Measurements from ENCODE around the gene KIF5B.
"Not testable (repeated sequence)": the region's sequence is repeated elsewhere in the genome, so short reads cannot be mapped to it uniquely, and the experiment has no call there.

KIF5B gene

DNA sequence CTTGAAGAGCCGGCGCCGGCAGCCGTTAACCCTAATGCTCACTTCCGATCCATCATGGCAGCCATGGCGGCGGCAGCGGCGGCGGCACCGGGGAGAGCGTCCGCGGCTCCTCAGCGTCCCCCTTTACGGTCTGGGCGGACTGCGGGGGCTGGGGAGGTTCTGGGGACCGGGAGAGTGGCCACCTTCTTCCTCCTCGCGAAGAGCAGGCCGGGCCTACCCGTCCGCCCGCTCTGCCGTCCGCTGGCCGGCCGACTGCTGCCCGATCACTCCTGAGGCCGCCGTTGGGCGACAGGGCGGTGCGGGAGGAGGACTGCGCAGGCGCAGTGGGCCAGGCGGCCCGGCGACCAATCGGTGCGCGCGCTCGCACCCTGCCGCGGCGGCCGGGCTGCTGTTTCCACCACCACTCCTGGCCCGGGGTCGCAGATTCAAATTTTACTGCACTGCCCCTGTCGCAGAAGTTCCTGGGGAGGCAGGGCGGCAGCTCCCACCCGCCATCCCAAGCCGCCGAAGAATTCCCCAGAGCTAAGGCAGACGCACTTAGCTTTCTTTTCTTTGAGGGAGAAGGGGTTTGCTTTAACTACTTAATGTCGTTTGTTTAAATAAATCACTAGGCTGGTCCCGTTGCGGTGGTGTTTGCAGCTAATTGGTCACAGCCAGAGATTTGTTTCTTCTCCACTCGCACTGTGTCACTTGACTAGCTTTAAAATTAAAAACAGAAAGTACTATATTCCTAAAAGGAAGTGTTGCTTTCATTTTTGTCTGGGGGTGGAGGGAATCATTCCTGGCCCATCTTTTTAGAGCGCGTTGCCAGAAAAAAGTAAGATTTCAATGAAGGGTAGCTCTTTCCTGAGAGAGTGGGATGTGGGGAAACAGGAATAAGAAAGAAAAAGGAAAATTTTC is at the start of gene KIF5B:
KIF5B (minus strand) TSS at position 290 of the 900 bp plus-strand sequence. CDS start 452 bp downstream, outside the sequence.
- peak; percentile 49 for DNase-seq

DNA sequence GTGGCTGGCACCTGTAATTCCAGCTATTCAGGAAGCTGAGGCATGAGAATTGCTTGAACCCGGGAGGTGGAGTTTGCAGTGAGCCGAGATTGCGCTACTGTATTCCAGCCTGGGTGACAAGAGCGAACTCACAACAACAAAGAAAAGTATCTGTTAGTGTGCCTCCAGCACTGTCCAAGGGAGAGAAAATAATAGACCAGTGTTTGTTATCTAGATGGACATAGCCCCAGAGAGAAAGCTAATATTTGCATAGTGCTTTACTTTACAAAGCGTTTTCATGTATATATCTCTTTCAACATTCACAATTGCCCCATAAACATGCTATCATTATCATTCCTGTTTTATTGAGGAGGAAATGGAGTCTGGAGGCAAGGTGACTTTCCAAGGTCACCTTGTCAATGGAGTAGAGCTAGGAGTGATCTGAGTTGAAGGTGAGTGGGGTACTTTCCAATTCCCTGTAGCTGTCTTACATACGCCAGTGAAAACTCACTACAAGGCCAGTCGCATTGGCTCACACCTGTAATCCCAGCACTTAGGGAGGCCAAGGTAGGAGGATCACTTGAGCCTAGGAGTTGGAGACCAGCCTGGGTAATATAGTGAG is 49.7 kb upstream of the KIF5B start:
- DNase-seq, result no peak

DNA sequence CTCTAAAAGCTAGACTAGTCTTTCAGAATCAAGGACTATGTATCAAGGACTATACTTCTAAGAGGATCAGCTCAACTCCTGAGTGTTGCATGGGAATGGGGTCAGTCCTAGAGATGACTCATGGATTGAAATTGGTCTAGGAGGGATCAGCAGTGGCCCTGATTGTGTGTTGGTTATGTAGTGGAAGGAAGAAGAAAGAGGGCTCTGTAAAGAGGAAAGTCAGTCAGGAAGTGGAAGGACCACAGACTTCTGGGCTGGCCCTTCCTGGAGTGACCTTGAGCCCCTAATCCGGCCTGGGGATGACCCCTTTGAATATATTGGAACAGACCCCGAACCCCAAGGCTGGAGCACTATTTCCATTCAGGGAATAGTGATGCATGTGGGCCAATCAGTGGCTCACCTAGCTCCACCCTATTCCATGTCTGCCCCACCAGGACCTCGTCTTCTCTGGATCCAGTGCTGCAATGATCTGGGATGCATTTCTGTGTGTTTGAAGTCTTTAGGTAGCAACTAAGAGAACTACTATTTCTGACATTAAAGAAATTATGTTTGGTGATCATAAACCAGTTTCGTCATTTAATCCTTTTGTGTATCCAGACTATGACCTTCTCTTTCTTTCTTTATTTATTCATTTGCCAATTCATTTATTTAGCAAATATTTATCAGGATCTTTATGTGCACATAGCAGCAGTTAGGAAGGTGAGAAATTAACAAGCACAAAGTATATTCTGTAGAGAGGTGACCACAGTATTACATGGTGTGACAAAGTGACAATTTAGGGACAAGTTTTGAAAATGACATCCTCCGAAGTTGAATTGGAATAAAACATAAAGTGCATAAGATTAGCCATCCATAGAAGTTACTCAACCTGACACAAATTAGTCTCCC is 48.6 kb upstream of the KIF5B start:
- DNase-seq, result no peak

DNA sequence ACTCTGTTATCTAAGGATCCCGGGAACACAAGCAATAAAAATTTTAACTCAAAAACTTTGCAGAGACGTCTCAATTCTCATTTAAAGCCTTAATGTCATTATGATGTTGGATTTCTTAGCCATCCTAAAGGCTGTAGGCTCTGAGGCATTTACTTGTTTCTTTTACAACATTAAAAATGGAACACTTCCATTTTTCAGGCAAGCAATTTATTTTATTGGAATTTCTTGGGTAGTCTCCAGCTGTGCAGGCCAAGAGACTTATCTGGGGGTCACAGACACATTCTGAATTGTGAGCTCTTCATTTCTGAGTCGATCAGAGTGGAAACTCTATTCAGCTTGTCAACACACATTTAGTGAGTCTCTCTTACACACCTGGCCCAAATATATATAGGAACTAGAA is 48.0 kb upstream of the KIF5B start:
- DNase-seq, result no peak

DNA sequence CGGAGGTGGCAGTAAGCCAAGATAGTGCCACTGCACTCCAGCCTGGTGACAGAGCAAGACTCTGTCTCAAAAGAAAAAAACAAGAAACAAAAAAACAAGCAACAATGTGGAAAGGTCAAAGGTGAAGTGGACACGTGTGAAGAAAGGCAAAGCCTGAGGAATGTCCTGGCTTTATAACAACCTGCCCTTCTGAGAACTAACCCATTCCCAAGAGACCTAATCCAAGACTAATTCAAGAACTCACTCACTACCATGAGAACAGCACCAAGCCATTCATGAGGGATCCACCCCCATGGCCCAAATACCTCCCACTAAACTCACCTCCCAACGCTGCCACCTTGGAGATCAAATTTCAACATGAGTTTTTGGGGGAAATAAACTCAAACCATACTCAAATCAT is 47.5 kb upstream of the KIF5B start:
- DNase-seq, result no peak

DNA sequence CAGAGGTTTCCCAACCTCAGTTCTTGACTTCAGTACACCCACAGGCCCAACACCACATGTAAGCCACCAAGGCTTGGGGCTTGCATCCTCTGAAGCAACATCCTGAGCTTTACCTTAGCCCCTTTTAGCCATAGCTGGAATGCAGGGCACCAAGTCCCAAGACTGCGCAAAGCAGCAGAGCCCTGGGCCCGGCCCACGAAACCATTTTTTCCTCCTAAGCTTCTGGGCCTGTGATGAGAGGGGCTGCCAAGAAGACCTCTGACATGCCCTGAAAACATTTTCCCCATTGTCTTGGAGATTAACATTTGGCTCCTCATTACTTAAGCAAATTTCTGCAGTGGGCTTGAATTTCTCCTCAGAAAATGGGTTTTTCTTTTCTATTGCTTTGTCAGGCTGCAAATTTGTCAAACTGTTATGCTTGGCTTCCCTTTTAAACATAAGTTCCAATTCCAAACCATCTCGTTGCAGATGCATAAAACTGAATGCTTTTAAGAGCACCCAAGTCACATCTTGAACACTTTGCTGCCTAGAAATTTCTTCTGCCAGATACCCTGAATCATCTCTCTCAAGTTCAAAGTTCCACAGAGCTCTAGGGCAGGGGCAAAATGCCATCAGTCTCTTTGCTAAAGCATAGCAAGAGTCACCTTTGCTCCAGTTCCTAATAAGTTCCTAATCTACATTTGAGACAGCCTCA is 42.5 kb upstream of the KIF5B start:
- DNase-seq, result not testable (repeated sequence)

DNA sequence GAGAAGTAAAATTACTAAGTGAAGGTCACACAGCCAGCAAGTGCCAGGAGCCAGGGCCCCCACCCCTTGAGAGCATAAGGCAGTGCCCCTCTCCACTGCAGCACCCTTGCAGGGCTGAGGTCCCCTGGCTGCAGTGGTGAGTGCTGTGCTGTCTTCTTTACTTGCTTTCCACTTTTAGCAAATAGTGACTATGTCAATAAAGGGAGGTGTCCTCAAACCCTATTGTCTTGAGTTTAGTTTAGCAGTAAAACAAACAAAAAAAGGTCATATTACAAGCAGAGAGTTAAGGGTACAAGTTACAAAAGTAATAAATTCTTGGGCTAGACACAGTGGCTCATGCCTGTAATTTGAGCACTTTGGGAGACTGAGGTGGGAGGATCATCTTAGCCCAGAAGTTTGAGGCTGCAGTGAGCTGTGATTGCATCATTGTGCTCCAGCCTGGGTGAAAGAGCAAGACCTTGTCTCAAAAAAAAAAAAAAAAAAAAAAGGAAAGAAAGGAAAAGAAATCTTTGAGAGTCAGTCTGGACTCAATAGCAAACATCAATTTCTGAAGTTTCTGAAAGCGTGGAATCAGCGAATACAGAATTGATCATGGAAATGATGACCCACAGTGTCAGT is 39.0 kb upstream of the KIF5B start:
- no peak for DNase-seq

DNA sequence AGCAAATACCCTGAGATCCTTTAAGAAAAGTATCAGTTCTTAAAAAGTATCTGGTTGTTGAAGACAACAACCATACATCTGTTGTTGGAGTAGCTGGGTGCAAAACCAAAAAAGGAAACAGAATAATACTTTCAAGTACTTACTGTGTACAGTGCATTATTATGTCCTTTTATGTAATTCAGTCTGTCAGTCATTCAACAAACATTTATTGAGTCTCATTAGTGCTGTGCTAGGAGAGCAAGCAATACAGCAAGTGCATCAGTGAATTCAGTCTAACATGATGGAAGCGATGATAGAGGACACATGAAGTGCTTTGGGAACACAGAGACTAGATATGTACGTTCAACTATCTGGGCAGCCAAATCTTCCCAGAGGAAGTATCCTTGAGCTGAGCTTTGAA is 37.4 kb upstream of the KIF5B start:
- no peak for DNase-seq

DNA sequence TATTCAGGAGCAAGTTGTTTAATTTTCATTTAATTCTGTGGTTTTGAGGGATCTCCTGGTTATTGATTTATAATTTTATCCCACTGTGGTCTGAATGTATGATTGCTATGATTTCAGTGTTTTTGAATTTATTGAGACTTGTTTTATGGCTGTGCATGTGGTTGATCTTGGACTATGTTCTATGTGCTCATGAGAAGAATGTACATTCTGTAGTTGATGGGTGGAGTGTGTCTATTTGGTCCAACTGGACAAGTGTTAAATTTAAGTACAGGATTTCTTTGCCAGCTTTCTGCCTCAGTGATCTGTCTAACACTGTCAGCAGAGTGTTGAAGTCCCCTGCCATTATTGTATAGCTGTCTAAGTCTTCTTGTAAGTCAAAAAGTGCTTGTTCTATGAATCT is 34.8 kb upstream of the KIF5B start:
- DNase-seq, result no peak

DNA sequence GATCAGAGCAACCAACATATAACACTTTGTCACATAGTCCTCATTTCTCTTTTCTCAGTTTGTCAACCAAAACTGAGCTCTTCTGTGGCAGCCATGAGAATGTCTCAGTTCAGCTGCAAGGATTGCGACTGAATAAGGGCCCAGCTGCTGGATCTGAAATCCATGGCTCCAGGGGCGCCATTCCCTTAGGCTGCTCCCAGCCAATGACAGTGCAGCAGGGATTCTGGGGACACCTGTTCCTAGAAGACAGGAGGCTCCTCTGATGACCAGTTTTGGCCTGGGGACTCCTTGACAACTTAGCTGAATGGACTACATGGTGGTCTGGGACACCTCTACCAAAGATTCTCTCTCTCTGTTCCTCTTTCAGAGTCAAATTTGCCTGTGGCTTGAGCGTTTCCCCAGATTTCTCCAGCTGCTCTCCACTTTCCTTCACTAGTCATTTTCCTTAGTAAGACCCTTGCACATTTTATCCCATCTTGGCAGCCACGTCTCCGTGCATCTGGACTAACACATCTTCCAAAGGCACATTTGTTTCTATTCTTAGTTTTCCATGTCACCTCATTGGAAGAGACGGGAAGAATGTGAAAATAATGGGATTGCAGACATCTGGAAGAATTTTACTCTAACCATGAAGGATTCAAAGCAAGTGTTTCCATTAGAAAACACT is 28.1 kb upstream of the KIF5B start:
- DNase-seq, result no peak

DNA sequence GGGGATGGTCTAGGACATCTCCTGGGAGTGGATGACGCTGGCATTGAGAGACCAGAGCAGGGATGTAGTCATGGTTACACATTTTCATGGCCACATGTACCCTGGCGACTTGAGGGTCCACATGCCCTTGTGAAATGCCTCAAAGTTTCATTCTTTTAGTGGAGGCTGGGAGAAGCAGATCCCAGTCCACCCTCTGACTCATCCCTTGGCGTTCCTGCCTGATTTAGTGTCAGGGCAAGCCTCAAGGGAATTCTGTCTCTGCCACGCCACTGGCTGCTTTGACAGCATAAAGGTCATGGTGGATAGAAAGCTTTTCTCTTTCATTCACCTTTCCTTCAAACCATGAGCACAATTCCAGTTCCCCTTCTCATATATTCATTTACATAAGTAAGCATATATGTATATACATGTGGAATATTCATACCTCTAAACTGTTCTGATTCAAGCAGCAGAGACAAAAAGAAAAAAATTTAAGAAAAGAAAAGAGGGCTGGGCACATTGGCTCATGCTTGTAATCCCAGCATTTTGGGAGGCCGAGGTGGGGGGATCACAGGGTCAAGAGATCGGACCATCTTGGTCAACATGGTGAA is 21.8 kb upstream of the KIF5B start:
- peak; percentile 3 for DNase-seq

DNA sequence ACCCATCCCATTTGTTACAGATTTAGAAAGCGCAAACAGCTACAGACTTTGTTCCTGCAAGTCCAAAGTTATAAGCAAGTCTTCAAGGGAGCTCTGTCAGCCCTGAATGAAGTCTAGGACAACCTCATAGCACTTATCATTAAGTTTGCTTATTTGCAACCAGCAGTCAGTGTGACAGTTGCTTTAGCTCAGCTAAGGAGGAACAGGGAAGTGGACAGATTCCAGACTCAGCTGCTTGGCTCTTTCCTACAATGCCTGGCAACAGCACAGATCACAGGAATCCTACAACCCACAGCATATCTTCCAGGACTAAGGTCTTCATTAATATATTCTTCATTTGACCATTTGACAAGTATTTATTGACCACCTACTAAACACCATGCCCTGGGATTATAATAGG is 17.4 kb upstream of the KIF5B start:
- DNase-seq, result no peak

DNA sequence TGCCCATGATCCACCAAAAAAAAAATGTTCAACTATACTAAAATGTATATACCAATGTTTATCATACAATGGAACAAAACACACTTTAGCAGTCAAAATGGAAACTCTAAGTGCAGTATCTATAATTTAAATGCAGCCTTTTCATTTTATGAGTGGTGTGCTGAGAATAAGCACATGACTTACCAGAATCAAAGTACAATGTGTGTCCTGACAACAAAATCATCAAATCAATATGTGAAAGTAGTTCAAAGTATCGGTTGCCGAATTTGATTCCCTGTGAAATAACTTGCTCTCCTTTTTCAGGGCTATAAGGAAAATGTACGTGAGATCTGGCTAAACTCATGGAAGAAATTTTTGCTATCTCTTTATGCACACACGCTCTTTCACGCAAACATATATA is 16.9 kb upstream of the KIF5B start:
- no peak for DNase-seq

DNA sequence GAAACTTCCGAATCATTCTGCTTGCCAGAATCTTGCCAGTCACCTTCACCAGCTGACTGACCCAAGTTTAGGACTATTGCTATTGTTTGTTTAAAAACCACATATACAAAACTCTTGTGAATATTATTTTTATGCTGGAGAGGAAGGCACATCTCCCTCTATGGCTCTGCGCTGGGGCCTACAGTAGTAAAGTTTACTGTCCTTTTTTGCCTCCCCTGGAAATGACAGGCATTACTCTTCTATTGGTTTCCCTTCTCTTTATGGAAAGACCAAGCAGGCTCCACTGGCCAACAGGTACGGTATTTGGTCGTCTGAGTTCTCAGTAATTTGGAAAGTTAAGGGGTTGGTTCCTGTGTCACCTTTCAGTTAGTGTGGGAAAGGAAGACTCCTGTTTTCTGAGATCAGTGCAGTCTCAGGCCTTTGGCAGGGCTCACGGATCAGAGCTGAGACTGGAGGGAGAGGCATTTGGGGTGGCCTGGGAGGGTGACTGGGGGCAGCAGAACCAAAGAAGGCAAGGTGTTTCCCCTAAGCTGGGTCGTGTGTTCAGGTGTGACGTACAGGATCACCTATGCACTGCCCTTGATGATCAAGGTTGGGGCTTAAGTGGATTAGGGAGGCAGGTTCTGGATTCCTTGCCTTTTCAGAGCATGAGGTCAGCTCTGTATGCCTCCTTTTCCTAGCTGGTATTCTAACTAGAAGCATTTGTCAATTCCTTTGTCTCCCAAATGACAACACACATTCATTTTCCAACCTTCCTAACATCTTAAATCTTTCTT is 16.0 kb upstream of the KIF5B start:
- no peak for DNase-seq

DNA sequence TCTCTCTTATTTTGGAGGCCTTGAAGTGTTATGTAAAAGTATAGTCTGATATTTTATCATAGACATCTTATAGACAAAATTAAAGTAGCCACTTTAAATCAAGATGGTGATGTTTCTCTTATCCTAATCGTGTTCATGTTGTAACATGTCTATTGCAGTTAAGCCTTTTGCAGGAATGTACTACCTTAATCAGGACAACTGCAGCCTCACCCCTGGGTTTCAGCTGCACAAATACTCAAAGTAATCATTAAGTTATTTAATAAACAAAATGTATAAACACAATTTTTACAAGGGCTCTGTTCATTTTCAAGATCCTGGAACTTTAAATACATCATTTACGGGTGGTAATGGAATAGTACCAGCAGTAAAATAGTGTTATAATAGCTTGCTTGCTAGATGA is 14.4 kb upstream of the KIF5B start:
- DNase-seq, result no peak

DNA sequence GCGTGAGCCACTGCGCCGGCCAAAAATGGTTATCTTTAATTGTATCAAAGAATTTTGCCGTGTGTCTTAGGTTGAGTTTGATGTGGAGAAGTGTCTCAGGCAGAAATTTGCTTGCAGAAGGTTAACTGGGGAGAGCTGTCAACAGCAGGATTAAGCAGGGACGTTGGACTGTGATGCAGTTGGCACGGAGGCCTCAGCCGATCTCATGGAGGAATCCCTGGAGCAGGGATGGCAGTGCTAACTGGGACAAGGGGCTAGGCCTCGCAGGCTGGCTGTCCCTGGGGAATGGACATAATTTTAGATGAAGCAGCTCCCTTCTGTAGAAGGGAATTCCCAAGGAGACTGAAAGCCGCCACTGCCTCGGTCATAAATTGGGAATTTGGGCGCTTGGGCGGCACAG is 12.3 kb upstream of the KIF5B start:
- no peak for DNase-seq

DNA sequence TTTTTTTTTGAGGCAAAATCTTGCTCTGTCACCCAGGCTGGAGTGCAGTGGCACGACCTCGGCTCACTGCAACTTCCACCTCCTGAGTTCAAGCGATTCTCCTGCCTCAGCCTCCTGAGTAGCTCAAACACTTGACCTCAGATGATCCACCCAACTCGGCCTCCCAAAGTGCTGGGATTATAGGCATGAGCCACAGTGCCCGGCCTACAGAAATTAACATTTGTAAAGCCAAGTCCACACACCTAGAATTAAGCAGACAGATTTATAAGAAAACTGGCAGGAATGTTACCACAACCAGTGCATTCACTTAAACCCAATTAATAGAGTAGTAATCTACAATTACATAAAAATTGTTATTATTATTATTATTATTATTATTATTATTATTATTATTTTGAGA is 11.7 kb upstream of the KIF5B start:
- DNase-seq, result not testable (repeated sequence)

DNA sequence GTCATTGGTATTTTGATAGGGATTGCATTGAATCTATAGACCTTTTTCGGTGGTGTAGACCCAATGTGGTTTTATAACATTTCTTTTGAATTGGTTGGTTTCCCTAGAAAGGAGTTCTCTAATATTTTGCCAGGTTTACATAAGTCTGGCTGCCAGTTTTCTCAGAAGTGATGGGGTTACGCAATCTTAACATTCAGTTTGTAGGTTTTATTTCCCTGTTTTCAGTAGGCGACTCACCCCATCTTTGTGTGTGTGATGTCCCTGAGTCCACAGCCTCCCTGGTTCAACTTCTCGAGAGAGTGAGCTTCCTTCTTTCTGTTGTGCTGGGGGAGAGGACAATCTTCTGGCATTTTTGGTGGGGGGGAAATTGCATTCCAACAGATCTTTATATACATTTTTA is 9.6 kb upstream of the KIF5B start:
- DNase-seq, result peak; percentile 31

DNA sequence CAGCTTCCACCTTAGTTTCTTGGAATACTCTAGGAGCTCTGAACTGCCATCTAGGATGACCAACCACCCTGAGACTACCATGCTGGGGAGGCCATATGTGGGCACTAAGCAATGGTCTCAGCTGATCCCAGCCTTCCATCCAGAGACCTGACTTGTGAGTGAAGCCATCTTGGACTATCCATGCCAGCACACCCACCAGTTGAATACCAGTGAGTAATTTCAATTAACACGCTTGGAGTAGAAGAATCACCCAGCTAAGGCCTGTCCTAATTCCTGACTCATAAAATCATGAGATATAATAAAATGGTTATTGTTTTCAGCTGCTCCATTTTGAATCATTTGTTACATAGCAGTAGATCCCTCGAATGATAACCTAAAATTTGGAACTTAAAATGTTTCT is 5.2 kb upstream of the KIF5B start:
- DNase-seq, result no peak

DNA sequence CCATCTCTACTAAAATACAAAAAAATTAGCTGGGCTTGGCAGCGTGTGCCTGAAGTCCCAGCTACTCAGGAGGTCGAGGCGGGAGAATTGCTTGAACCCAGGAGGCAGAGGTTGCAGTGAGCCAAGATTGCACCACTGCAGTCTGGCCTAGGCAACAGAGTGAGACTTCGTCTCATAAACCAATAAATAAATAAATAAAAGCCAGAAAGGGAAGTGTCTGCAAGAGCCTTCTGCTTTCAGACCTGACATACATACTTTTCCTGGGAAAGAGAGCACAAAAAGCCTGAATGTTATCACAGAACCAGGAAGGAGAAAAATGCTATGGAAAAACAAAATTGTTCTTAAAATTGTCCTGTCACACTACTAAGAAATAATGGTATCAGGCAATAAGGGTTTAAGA is 4.1 kb upstream of the KIF5B start:
- DNase-seq, result no peak

DNA sequence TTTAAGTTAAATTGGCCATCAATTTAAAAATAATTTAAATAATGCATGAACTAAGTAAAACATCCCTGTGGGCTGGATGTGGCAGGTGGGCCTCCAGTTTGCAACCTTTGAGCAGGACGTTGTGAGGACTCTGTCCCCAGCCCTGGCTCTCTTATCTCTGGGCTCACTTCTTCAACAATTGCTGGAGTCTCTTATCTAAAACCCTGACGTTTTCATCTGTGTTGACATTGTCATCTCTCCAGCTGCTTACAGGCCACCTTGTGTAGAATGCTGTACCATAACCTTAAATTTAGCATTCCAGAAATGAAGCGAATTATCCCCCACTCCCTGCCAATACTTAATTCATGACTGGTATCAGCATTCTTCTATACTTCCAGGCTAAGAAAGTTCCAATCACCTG is 3.2 kb upstream of the KIF5B start:
- DNase-seq, result no peak
